Stimulated activated naive CD8-positive, alpha-beta T cell treated with anti-CD3 and anti-CD28 coated beads, Interleukin-15, Interleukin-2, amounts not matched to agents 100 U/mL and 50 U/mL, for 24 hours (primary cell): Measurements from ENCODE around the gene CEP135.
A peak's percentile ranks its signal among the peaks of the same experiment; 100 is the strongest.
"Not testable (repeated sequence)": the region's sequence is repeated elsewhere in the genome, so short reads cannot be mapped to it uniquely, and the experiment has no call there.

ENCODE experiments used
- ATAC-seq: fragments of 150-1000 bp; cut with Tn5 transposase; one replicate; pipeline ENCODE4 v1.10.0; 2021
- DNase-seq: peaks from one replicate; pipeline ENCODE4 v3.0.0; 2021

CEP135 gene

GRCh38 chr4:55939421-55939820 lies 9.3 kb upstream of the CEP135 start:
- ATAC-seq, result no peak
- no peak for DNase-seq

- no peak for ATAC-seq
Observed at GRCh38 chr4:55941881-55942396, 6.8 kb upstream of the CEP135 start.

DNA sequence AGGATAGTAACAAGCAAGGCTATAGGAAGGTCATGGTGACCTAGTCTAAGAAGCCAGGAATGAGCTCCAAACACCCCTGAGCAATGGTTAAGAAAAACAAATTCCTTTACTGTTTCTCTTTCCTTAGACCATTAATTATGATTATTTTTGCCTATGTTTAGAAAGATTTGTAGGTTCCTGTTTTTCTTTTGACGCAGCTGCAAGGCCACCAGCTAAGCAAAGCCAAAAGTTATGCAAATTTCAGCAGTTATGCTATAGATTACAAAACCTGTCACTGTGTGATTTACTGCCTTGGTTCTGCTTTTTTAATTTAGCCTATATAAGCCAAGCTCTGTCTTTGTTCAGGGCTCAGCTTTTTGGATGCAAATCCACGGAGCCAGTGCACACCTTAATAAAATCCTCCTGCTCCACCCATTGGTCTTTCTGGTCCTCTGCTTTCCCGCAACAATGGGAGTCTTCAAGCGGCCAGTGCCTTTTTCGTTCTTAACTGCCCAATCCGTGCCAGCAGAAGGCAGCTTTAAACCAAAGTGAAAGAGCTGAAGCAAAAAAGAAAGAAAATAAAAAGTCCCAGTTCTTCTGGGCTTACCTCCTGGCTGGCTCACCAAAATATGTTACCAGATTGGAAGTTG lies 1.4 kb upstream of the CEP135 start:
- ATAC-seq (no peak), DNase-seq (peak; percentile 21)

More at GRCh38 chr4:55941881-55942396, 6.8 kb upstream of the CEP135 start:
- DNase-seq, result no peak

- DNase-seq (peak; percentile 46), ATAC-seq (peak; percentile 26)
Observed at GRCh38 chr4:55947912-55948725, 626 bp upstream of the CEP135 start.

DNA sequence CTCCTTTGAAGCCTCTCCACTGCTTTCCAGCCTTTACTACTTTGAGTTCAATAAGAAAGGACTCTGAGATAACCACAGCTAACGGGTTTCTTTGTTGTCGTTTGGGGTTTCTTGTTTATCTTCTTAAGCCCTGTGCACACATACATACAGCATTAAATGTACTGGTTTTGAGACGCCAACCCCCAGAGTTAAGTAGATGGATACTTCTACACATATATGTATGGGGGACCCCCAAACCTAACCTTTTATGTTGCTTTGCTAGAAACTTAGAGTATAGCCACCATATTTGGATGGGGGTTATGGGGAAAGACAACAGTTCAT lies 697 bp downstream of the CEP135 start:
- no peak for ATAC-seq
- no peak for DNase-seq

DNA sequence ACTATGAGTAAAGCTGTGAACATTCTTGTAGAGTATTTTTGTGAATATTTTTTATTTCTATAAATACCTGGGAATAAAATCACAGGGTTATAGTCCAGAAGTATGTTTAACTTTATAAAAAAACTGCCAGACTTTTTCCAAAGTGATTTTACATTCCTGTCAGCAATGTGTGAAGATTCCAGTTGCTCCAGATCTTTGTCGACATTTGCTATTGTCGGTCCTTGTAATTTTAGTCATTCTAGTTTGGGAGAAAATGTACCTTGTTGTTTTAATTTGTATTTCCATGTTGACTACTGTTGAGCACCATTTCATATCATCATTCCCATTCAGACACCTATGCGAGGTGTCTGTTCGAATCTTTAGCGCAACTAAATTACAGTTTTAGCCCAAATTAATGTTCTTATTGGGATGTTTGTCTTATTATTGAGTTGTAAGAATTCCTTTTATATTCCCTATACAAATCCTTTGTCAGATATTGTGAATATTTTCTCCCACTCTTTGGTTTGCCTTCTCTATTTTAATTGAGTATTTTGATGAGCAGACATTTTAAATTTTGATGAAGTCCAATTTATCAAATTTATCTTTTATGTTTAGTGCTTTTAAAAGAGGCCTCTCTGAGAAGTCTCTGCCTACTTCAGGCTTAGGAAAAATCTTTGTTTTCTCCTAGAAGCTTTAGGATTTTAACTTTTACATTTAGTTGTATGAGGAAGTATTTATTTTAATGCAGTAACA lies 2.6 kb downstream of the CEP135 start:
- no peak for DNase-seq
- no peak for ATAC-seq

- no peak for DNase-seq
- ATAC-seq, result no peak
Observed at GRCh38 chr4:55955710-55956109, 7.0 kb downstream of the CEP135 start.

- ATAC-seq (no peak), DNase-seq (no peak)
Observed at GRCh38 chr4:55959655-55960054, 10.9 kb downstream of the CEP135 start.

DNA sequence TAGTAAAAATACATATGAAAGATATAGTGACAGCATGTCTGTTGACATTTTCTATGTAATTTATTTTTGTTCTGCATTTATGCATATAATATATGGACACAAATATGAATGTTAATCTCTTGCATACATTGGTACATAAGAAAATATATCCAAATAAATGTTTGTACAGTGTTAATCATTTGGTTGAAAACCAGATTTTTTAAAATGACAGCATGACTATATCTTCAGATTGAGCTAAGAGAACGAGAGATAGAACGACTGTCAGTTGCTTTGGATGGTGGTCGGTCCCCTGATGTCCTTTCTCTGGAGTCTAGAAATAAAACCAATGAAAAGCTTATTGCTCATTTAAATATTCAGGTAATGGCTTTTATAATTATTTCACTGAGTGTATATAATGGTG lies 15.3 kb downstream of the CEP135 start:
- DNase-seq (no peak), ATAC-seq (no peak)

DNA sequence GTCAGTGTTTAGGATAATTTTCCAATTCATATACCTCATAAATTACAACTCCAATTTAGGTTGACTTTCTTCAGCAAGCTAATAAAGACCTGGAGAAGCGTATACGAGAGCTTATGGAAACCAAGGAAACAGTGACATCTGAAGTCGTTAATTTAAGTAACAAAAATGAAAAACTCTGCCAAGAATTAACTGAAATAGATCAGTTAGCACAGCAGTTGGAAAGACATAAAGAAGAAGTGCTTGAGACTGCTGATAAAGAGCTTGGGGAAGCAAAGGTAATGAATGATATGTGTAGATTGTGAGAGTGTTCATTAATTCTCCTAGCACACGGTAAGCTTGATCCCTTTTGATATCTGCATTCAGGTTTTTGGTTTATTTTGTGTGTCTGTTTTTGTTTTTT lies 16.8 kb downstream of the CEP135 start:
- DNase-seq (no peak), ATAC-seq (no peak)

DNA sequence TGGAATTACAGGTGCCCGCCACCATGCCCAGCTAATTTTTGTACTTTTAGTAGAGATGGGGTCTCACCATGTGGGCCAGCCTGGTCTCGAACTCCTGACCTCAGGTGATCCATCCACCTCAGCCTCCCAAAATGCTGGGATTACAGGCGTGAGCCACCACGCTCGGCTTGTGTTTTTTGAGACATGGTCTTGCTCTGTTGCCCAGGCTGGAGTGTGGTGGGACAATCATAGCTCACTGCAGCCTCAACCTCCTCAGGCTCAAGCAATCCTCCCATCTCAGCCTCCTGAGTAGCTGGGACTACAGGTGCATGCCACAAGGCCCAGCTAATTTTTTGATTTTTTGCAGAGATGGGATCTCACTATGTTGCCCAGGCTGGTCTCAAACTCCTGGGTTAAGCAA lies 17.6 kb downstream of the CEP135 start:
- ATAC-seq, DNase-seq: not testable (repeated sequence)

GRCh38 chr4:55967376-55967775 lies 18.6 kb downstream of the CEP135 start:
- DNase-seq (no peak), ATAC-seq (no peak)

DNA sequence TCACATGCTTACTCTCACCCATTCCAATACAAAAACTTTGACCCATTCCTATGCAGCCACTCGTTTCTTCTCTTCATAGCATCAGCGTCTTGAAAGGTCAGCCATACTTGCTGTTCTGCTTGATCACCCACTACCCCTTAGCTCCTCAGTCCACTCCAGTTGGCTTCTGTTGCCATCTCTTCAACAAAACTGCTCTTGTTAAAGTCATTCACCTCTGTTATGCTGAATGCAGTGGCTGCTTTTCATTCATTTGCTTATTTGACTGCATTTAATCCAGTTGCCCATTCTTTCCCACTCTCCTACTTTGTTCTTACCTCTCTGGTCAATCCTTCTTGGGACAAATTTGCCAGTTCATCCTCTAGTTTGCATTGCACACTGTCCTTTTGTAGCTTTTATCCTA lies 24.9 kb downstream of the CEP135 start:
- ATAC-seq, result no peak
- no peak for DNase-seq

DNA sequence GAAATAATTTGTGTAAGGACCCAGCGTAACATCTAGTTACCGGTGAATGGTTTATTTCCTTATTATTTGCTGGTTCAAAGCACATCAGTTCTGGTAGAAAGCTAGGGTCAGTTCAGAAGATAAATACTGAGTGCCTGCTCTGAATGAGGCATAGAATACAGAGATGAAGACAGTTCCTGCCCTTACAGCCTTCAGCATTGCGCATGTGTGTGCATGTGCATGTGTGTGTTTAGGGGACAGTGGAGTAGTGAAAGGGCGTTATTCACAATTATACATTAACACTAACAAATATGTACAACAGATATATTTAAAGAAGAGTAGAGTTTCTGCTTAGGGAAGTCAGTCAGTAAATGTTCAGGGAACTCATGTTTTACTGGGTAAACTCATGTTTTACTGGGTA lies 29.1 kb downstream of the CEP135 start:
- ATAC-seq (no peak), DNase-seq (no peak)

- DNase-seq (no peak), ATAC-seq (no peak)
Observed at GRCh38 chr4:55979562-55979961, 30.8 kb downstream of the CEP135 start.

GRCh38 chr4:55980725-55981124 lies 32.0 kb downstream of the CEP135 start:
- ATAC-seq (peak; percentile 71), DNase-seq (no peak)

DNA sequence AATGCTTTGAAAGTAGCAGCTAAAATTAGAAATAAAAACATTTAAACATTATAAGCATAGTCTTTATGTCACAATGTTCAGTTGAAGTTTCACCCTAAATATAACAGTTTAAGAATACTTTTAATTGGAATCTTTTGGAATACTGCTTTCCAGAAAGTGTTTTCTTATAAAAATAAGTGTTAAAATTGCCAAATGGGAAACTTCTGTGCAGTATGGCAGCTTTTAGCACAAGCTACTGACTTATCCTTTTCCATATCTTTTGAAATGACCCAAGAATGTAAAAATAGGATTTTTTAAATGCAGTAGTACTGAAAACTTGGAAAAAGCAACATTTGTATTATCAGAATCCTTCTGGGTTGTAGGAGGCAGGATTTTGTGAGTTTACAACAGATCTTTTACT lies 34.2 kb downstream of the CEP135 start:
- ATAC-seq, result no peak
- no peak for DNase-seq

GRCh38 chr4:55989766-55990165 lies 41.0 kb downstream of the CEP135 start:
- ATAC-seq, result no peak
- DNase-seq, result no peak

DNA sequence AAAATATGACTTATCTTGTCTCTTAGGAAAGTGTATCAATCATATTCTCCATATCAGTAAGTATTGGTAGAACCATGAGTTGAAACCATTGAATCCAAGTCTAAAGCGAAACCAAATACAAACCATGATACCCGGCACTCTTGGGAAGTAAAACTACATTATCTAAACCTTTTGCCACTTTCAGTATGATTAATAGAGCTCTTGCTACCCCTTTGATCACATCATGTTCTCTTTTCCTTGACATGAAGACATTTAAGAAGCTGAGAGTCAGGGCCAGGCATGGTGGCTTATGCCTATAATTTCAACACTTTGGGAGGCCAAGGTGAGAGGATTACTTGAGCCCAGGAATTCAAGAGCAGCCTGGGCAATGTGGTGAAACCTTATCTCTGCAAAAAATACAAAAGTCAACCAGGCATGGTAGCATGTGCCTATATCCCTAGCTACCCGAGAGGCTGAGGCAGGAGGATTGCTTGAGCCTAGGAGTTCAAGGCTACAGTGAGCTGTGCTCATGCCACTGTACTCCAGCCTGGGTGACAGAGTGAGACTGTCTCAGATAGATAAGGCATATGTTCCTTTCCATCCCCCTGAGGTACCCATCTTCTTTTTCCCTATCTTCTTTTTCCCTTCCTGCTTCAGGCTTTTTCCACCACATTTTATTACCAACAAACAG lies 45.4 kb downstream of the CEP135 start:
- ATAC-seq, result peak; percentile 95

GRCh38 chr4:55996646-55997045 lies 47.9 kb downstream of the CEP135 start:
- ATAC-seq, result no peak

More for the DNA sequence above, 45.4 kb downstream of the CEP135 start:
- no peak for DNase-seq

GRCh38 chr4:56003606-56004005 lies 54.9 kb downstream of the CEP135 start:
- ATAC-seq (no peak), DNase-seq (no peak)

More at GRCh38 chr4:55996646-55997045, 47.9 kb downstream of the CEP135 start:
- no peak for DNase-seq

- DNase-seq, result no peak
Observed at GRCh38 chr4:56004235-56004634, 55.5 kb downstream of the CEP135 start.

More at GRCh38 chr4:56004235-56004634, 55.5 kb downstream of the CEP135 start:
- ATAC-seq, result no peak
